Measurements from ENCODE around the gene TNFRSF4.
"Not testable (repeated sequence)": the region's sequence is repeated elsewhere in the genome, so short reads cannot be mapped to it uniquely, and the experiment has no call there.

Gene TNFRSF4

DNA sequence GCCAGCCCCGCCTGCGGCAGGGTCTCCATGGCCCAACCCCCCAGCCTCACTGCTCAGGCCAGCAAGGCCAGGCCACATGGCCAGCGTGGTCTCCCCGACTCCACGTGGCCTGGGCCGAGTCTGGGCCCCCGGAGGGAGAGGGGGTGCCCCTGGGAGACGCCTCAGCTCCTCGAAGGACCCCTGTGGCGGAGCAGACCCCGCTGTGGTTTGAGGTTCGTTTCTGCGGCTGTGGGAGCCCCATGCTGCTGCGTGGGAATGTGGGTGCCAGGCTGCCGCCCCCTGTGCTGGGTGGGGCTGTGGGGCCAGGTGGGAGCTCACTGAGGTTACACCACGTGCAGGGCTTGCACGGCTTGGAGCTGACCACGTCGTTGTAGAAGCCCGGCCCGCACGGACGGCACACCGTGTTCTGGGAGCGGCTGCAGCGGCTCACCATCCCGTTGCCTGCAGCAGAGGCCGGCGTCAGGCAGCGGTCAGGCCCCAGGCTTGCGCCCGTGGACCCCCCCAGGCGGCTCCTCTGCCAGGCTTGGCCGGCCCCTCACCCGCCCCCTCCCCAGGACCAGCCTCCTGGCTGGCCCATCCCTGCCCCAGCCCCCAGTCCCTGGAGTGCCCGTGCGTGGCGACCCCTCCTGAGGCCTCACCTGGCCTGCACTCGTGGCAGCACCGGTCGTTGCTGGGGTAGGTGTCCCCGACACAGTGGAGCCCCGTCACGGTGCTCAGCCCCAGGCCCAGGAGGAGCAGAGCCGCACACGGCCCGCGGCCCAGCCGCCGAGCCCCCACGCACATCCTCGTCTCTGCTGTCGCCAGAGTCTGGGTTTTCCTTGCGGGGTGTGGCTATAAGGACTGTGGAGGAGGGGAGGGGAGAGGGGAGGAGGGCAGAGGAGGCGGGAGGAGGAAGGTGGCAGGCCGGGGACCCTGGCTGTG is at the start of gene TNFRSF4:
TNFRSF4 (minus strand) TSS at position 809 of the 921 bp plus-strand sequence; CDS start at position 783, 26 bp downstream.
- no peak for DNase-seq

DNA sequence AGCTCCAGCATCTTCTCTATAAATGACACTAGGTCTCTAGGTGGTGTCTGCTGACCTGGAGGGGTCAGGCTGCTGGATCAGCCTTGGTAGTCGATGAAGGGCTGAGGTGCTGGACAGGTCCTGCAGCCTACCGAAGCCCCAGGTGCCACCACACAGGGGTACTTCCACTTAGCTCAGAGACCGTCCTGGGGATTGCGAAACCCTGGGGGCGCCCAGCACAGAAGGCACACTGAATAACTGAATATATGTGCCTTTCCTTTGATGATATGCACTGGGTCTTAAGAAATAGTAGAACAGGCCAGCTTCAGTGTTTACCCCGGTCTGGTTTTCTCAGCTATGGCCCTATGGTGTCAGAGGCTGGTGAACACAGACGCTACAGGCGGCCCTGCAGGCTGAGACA is 48.8 kb upstream of the TNFRSF4 start:
- no peak for DNase-seq

DNA sequence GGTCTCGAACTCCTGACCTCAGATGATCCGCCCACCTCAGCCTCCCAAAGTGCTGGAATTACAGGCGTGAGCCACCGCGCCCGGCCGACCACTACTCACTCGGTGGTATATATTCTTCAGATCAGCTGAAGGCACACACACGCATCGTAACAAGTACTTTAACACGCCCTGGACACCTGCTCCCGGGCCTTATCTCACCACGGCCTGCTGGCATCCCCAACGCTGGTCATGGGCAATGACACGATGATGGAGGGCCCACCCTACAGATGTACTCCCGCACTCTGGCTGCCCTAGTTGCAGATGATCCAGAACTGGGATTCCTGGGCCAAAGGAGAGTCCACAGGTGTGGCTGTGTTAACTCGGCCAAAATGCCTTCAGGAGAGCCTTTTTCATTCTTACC is 48.1 kb upstream of the TNFRSF4 start:
- DNase-seq, result no peak

DNA sequence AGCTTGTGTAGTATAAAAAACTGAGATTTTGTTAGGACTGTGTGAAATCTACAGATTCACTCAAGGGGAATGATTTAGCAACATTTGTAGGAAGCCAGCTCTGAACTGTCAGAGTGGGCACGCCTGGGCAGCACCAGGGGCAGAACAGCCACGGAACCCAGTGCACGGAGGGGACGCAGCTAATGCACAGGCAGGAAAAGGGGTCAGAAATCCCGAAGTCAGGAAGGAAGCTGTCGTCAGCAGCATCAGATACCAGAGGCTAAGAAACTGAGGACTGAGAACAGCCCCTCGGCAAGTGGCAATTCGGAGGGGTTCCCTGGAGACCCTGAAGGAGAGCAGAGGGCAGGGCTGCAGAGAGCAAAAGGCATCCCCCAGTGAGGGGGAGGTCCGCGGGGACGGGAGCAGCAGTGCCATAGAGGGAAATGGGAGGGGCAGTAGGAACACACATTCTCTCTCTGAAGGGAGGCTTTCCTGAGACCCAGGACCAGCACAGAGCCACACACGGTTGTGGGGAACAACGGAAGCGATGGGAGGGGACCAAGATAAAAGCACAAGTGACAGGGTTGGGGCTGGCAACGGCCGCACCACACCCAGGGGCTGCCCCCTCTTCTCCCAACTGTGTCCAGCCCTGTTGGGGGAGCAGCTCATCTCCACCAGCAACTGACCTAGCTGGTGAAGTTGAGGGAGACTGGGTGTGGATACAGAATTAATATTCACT is 47.0 kb upstream of the TNFRSF4 start:
- DNase-seq, result no peak

DNA sequence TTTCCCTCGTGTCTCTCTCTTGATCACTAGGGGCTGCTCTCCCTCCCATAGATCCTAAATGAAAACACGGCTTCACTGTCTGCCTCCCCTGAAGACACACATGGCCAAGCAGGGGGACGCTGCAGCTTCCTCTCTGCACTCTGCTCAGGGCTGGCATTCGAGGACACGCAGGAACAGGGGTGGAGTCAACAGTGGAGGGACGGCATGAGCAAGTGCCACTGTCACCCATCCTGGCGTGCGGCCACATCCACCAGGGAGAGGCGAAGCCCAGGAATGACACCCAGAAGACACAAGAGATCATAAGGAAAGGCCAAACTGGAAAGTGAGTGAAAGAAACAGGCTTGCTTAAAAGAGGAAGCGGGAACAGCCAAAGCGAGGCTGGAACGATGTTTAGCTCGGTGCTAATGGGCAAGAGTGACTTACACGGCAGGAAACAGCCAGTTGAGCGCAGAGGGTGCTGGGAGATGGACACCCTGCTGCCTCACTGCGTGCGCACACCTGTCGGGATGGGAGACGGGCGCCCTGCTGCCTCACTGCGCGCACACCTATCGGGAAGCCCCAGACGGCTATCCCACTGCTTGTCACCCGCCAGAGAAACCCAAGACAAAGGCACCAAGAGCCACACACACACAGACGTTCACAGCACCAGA is 46.1 kb upstream of the TNFRSF4 start:
- DNase-seq, result no peak

DNA sequence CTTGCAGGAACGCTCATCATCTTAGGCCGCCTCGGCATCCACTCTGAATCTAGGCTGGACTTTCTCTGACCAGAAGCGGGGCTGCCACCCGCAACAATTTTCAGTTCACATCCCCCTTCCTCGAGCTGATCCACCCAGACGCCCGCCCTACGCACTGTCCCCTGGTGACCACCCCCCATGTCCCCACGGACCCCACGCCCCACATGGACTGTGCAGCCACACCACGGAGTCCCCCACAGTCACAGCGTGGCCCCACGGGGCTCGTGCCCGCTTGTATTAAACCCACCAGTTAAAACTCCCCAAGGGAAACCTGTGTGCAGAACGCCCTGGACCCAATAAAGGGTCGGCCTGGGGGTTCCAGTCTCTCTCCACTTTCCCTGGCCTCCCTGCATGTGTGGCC is 45.6 kb upstream of the TNFRSF4 start:
- DNase-seq, result no peak

DNA sequence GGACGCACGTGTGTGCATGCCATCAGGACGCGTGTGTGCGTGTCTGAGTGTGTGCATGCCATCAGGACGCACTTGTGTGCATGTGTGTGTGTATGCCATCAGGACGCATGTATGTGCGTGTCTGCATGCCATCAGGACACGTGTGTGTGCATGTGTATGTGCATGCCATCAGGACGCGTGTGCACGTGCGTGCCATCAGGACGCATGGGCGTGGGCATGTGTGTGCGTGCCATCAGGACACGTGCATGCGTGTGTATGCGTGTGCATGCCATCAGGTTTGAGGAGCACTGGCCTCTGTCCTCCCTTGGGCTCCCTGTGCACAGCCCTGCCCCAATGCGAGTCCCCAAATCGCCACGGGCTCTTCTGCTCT is 45.2 kb upstream of the TNFRSF4 start:
- DNase-seq, result no peak

DNA sequence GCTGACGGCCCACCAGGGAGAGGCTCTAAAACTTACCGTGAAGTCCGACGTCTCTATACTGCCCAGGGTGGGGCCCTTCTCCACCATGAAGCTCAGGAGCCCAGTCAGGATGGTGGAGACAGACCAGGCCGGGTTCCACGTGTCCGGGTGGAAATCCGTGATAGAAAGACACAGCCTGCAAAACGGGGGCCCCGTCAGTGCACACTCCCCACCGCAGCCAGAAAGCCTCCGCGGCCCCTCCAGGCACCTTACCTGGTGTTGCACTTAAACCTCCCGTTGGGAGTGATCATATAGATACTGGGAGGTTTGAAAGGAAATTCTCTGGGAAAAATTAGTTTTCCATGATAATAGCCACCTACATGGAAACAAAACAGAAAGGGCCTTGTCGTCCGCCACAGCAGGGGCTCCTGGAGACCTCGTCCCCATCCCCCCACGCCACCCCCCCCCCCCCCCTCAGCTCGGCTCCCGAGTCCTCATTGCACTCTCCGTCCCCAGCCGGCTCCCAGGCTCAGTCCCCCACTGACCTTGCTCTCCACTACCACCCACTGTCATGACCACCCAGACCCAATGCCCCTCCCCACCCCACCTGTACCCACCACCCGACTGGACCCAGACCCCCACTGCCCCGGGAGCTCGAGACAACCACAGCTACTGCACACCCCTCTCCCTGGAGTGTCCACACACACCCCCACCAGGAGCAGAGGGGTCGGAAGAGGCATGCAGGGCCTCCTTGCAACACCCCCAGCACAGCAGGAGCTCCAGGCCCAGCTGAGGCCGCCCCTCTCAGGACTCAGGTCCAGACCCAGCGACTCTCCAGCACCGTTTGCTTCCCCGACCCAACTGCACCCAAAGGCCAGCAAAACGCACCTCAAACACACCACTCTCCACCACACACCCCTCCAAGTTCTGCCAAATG is 43.3 kb upstream of the TNFRSF4 start:
- DNase-seq, result no peak

DNA sequence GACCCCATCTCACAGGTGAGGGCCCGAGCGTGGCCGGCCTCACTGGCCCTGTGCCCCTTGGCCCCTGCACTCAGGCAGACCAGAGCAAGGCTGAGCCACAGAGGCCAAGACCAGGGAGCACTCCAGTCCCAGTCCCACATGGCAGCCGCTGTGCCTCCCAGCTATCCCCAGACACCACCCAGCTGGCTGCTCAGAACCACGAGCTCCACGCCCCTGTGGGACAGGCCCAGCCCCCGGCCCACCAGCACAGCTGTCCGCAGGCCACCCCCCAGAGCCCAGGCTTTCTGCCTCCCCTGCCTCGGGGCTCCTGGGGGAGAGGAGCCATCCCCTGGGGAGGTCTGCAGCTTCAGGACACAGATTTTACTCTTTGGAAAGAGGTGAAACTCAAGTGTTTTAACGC is 41.7 kb upstream of the TNFRSF4 start:
- DNase-seq, result no peak

DNA sequence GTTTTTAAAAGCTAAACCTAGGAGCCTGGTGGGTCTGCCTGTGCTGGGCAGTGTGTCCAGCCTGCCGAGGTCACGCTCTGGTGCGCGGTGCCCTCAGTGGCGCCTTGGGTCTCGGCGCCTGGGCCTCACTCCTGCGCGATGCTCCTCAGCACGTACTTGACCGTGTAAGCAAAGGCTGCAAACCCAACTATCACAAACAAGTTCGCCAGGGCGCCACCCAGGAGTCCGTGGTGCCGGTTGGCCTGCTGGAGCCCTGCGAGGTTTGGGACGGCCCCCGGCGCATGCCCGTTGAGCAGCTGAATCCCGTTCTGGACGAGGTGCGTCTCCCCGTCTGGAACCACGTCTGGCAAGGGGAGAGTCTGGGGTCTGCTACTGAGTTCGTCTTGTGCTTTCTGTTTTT is 41.1 kb upstream of the TNFRSF4 start:
- no peak for DNase-seq

DNA sequence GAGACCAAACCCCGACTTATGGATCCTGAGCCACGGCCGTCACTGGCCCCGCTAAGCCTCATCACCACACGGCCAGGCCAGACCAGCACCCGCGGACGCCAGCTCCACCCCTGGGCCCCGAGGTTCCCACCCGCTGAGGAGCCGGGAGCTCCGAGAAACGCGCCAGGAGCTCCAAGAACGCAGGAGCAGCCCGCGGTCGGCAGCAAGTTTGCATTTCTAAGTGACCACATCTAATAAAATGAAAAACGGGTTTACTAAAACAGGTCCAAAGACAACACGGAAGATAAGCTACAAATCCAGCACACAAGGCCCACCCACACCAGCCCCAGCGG is 40.7 kb upstream of the TNFRSF4 start:
- no peak for DNase-seq

DNA sequence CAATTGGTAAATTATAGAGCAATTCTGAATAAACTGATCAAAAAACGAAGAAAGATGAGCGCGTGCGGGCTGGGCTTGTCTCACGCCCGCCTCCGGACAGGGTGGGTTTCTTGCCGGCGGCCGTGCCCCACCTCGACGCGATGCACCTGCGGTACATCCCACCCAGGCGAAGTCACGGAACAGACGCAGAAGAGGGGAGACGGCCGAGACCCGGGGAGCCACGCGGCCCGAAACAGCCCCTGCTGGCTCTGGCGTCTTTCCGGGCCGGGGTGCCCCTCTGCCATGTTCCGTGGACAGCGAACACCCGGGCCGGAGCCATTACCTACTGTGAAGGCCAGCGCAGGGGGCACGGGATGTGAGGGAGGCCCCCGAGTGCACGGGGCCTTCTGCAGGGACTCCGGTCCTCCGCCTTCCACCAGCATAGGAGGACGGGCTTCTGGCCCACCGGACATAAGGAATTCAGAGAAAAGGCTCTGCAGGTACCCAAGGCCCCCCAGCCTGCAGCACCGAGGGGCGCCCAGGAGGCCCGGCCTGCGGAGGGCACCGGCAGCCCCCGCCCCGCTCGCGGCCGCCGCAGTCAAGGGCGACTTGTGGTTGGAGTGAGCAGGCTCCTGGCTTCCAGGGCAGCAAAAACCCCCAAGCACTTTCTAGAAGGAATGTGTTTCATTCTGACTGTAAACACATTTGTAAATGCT is 40.2 kb upstream of the TNFRSF4 start:
- no peak for DNase-seq

DNA sequence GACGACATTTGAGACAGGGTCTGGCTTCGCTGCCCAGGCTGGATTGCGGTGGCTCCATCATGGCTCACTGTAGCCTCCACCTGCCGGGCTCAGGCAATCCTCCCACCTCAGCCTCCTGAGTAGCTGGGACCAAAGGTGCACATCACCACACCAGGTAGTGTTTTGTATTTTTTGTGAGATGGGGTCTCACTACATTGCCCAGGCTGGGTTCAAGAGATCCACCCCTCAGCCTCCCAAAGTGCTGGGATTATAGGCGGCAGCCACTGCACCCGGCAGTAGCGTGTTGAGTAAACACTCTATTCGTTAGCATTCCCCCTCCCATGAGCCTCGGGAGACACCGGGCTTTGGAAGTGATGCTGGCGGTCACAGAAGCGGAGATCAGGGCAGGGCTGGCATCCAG is 39.4 kb upstream of the TNFRSF4 start:
- DNase-seq, result no peak

DNA sequence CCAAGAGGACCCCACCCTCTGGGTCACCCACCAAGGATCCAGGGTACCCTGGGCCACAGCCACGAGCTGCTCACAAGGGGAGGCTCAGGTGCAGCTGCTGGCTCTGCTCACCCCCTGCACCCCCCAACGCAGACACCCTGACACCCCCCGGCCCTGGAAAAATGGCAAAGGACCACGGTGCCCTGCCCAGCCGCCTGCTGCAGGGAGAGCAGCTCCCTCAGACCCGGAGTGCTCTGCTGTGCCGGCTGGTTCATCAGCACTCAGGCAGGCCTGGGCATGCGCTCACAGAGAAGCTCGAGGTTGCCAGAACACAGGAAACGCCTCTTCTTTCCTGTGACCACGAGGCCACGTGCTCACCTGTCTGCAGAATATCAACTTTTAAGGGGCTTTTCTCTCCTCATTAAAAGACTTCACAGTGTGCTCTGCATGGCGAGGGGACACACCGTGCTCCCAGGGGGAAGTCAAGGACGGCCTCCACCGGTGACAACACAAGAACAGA is 36.9 kb upstream of the TNFRSF4 start:
- no peak for DNase-seq

DNA sequence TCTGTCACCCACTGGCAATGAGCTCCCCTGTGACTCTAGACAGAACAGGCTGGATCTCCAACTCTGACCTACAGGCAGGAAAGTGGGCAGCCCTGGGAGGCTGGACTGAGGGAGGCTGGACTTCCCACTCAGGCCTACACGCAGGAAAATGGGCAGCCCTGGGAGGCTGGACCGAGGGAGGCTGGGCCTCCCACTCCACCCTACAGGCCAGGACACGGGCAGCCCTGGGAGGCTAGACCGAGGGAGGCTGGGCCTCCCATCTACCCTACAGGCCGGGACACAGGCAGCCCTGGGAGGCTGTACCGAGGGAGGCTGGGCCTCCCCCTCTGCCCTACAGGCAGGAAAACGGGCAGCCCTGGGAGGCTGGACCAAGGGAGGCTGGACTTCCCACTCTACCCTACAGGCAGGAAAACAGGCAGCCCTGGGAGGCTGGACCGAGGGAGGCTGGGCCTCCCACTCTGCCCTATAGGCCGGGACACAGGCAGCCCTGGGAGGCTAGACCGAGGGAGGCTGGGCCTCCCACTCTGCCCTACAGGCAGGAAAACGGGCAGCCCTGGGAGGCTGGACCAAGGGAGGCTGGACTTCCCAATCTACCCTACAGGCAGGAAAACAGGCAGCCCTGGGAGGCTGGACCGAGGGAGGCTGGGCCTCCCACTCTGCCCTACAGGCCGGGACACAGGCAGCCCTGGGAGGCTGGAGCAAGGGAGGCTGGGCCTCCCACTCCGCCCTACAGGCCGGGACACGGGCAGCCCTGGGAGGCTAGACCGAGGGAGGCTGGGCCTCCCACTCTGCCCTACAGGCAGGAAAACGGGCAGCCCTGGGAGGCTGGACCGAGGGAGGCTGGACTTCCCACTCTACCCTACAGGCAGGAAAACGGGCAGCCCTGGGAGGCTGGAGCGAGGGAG is 34.3 kb upstream of the TNFRSF4 start:
- DNase-seq, result not testable (repeated sequence)

DNA sequence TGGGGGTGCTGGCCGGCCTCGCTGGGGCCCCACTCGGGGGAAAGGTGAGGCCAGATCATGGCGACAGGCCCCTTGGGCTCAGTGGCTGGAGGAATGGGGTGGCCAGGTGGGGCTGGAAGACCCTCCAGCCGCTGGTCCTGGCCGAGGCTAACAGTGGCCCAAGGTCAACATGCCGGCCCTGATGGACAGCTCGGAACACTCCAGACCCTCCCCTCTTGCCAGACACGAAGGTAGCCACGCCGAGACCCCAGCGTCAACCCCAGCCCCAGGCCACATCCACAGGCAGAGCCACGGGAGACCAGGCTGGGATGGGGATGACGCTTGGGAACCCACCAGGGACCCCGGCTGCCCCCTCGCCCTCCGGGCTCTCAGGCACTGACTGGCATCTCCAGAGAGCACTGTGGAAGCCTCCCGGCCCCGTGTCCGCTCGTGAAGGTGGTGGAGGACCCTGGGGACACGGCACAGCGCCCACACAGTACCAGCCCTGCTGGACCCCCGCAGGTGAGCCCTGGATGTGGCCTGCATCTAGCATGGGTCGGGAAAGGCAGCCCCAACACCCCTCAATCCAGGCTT is 33.5 kb upstream of the TNFRSF4 start:
- no peak for DNase-seq

DNA sequence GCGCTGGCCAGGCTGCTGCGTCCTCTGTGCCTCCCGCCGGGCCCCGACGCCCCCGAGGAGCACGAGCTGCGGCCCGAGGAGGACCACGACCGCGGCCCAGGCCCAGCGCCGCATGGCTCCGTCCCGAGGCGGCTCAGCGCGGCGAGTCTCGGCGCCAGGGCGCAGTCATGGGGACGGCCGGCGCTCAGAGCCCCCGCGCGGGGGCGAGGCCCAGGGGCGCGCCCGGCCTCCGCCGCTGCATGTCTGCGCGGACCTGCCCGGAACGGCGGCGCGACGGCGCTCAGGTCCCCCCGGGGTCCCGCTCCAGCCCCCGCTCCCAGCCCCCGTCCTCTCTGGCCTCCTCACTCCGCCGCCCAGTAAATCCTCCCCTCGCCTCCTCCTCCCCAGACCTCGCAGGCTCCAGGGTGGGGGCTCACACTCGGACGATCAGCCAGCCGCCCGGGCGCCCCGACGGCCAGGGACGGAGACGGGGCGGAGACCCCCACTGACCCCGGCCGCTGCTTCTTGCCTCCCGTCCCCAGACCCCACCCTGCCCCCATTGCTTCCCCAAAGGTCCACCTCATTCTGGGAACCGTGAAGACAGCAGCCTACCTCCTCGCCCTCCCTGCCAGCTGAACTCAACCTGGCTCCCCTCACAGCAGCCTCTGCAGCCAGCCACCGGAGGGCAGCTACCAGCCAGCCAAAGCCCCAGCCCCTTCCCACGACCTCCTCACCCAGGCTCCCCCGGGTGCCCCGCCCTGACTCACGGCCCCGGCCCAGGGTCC is 32.8 kb upstream of the TNFRSF4 start, which contains the start of gene C1QTNF12:
C1QTNF12 (minus strand) TSS at position 146 of the 764 bp plus-strand sequence; CDS start at position 114, 32 bp downstream.
- no peak for DNase-seq

DNA sequence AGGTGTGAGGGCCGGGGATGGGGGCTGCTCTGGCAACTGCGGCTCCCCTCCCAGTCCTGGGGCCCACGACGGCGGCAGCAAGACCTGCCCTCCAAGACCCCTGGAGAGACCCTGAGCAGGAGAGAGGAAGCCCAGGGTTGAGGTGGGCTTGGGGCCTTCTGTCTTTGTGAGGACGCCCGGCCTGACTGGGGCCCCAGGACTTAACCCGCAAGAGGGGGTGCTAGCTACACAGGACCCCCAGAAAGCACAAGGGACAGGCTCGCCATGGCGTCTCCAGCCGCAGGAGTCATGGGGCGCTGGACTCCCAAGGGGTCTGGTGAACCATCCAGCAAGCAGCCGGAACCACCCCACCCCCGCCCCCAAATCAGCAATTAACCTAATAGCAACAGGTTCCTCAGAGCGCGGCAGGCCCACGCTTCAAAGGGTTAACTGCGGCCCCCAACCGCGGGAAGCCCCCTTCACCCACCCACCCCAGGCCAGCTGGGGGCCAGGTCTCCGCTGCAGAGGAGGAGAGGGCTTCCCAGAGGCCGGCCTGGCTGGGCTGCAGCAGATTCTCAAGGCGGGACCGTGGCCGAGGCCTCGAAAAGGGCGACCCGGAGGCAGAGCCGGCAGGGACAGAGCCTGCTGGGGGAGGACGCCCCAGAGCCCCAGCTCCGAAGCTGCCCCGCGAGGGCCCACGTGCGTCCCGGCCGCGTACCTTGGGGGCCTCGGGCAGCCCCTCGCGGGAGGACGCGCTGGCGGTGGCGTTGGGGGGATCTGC is 32.0 kb upstream of the TNFRSF4 start:
- no peak for DNase-seq

Measured in HCEC 1CT (cell line).